Tibial nerve (tissue), 4 donors: ENCODE measurements around the gene EMC9. TPM values are rescaled to one million over a fixed set of nuclear protein-coding genes. Genes with fewer than 3 reads are reported as not detected.

Experiments
- DNase-seq, 2 donors: peaks; one replicate each; pipeline ENCODE4 v3.0.0-alpha.2; 2019; ENCODE audit warnings: low spot score in 2 of 2
- H3K27ac ChIP-seq, 4 donors: fragments of 200-600 bp; sonication (generic) in 3 of 4; one replicate each; pipeline ENCODE4 v1.5.1; 2017 to 2019; ENCODE audit warnings: mild to moderate bottlenecking in 1 of 4
- H3K27me3 ChIP-seq, 2 donors: fragments of 200-600 bp; sonication (generic) in 1 of 2; one replicate each; pipeline versions ENCODE4 v1.5.1 to v1.6.0; 2017 to 2019
- H3K36me3 ChIP-seq, 3 donors: fragments of 200-600 bp; sonication (generic); one replicate each; pipeline ENCODE4 v1.5.1; 2018 to 2019
- H3K4me1 ChIP-seq, 4 donors: fragments of 200-600 bp; sonication (generic) in 3 of 4; one replicate each; pipeline ENCODE4 v1.5.1; 2017 to 2019
- H3K4me3 ChIP-seq, 4 donors: fragments of 200-600 bp; sonication (generic) in 3 of 4; one replicate each; pipeline ENCODE4 v1.5.1; 2017 to 2019; ENCODE audit warnings: mild to moderate bottlenecking in 1 of 4, moderate library complexity in 1 of 4
- H3K9me3 ChIP-seq, 4 donors: fragments of 200-600 bp; sonication (generic) in 3 of 4; one replicate each; pipeline ENCODE4 v1.5.1; 2017 to 2019
- CTCF ChIP-seq, 5 experiments: fragments of 200-600 bp in 3 of 5; fragments of 450-650 bp in 2 of 5; sonication (generic) in 3 of 5; IDR thresholded peaks; one replicate each; pipeline ENCODE4 v1.5.1; 2016 to 2019; ENCODE audit warnings: antibody characterized with exemption in 5 of 5, mild to moderate bottlenecking in 3 of 5, moderate library complexity in 2 of 5
- EP300 ChIP-seq, 2 donors: sonication (generic); formaldehyde crosslinking; IDR thresholded peaks; one replicate each; pipeline ENCODE4 v1.6.1; 2017; ENCODE audit warnings: antibody characterized with exemption in 2 of 2, mild to moderate bottlenecking in 1 of 2
- POLR2A ChIP-seq, 2 donors: fragments of 450-650 bp; IDR thresholded peaks; one replicate each; pipeline ENCODE4 v1.6.1; 2017; ENCODE audit warnings: antibody characterized with exemption in 2 of 2, mild to moderate bottlenecking in 2 of 2, moderate library complexity in 2 of 2
- WGBS, 2 donors: methylation state at CpG; one replicate each; pipeline ENCODE4 v1.1.5; 2018; 5-methylcytosine and 5-hydroxymethylcytosine counted together
- total RNA-seq, 4 donors: library from RNA; depleted of rRNA; stranded (reverse); fragments of >200 nt; gene quantifications; one replicate each; pipeline ENCODE4 v1.1.0, GENCODE V29; 2016

The EMC9 gene
- total RNA-seq, 4 donors from 2014 or later, result 9.2 to 22.7 (median 14.4) TPM

- H3K27me3 ChIP-seq, result no peaks in the 10 kb centered on the region
- no peak overlapping the region for H3K27ac ChIP-seq
- DNase-seq, result no peak
- whole genome bisulfite sequencing, 2 donors, result 89 to 90% methylated on average over 9 of the region's 9 CpGs
- H3K4me1 ChIP-seq, result peaks cover 4 to 32% (median 18%) of the 10 kb centered on the region in 4 donors
- H3K36me3 ChIP-seq, result peaks cover 5 to 69% (median 27%) of the 10 kb centered on the region in 3 donors
- H3K9me3 ChIP-seq, result no peaks in the 10 kb centered on the region
- no peak overlapping the region for H3K4me3 ChIP-seq
- TF ChIP-seq CTCF (IDR thresholded peaks at IDR 0.05), result no peak
- no peak for TF ChIP-seq POLR2A (IDR thresholded peaks at IDR 0.05)
- TF ChIP-seq EP300 (IDR thresholded peaks at IDR 0.05), result no peak
Measured at GRCh38 chr14:24150061-24150460, 8.7 kb upstream of the EMC9 start.

- no peak overlapping the region for H3K27ac ChIP-seq
- peaks cover 5 to 63% (median 22%) of the 10 kb centered on the region in 3 donors for H3K36me3 ChIP-seq
- no peak overlapping the region for H3K4me3 ChIP-seq
- TF ChIP-seq CTCF (IDR thresholded peaks at IDR 0.05), result no peak
- no peak for TF ChIP-seq EP300 (IDR thresholded peaks at IDR 0.05)
- TF ChIP-seq POLR2A (IDR thresholded peaks at IDR 0.05), result no peak
- peaks cover 4 to 38% (median 19%) of the 10 kb centered on the region in 4 donors for H3K4me1 ChIP-seq
- 94 to 96% methylated on average over 3 of the region's 3 CpGs for WGBS, 2 donors
- no peaks in the 10 kb centered on the region for H3K27me3 ChIP-seq
- no peak for DNase-seq
- H3K9me3 ChIP-seq, result no peaks in the 10 kb centered on the region
Measured at GRCh38 chr14:24149302-24149969, 8.0 kb upstream of the EMC9 start.

GRCh38 chr14:24147761-24148428 lies 6.5 kb upstream of the EMC9 start:
- no peak for DNase-seq
- H3K9me3 ChIP-seq, result no peaks in the 10 kb centered on the region
- H3K36me3 ChIP-seq, result peaks cover 5 to 53% (median 20%) of the 10 kb centered on the region in 3 donors
- TF ChIP-seq EP300 (IDR thresholded peaks at IDR 0.05) (no peak), CTCF (IDR thresholded peaks at IDR 0.05) (no peak), POLR2A (IDR thresholded peaks at IDR 0.05) (no peak)
- WGBS, 2 donors, result 4 to 5% methylated on average over 21 to 22 of the region's 29 CpGs
- peaks cover 4 to 51% (median 19%) of the 10 kb centered on the region in 4 donors for H3K4me1 ChIP-seq
- H3K27ac ChIP-seq, result peak overlapping the region; percentile 85 to 97 (median 92)
- H3K4me3 ChIP-seq, result peak overlapping the region; percentile 82 to 98 (median 96)
- no peaks in the 10 kb centered on the region for H3K27me3 ChIP-seq

GRCh38 chr14:24146978-24147760 lies 5.8 kb upstream of the EMC9 start, which contains the start of gene RNF31:
TSS of gene RNF31 (plus strand) at chr14:24147498. CDS start at chr14:24147699, 201 bp downstream.
- no peaks in the 10 kb centered on the region for H3K27me3 ChIP-seq
- peak within 1 kb of the TSS; percentile 82 to 98 (median 96) for H3K4me3 ChIP-seq
- H3K9me3 ChIP-seq, result no peaks in the 10 kb centered on the region
- DNase-seq, result peak; percentile 97 to 98
- TF ChIP-seq EP300 (IDR thresholded peaks at IDR 0.05), result peak; percentile 29 to 88
- peak in 1 of 5 experiments; percentile 15 for TF ChIP-seq CTCF (IDR thresholded peaks at IDR 0.05)
- TF ChIP-seq POLR2A (IDR thresholded peaks at IDR 0.05), result peak; percentile 21 to 75
- H3K36me3 ChIP-seq, result peaks cover 5 to 46% (median 15%) of the 10 kb centered on the region in 3 donors
- peak within 1 kb of the TSS; percentile 85 to 97 (median 92) for H3K27ac ChIP-seq
- H3K4me1 ChIP-seq, result peaks cover 4 to 59% (median 21%) of the 10 kb centered on the region in 4 donors
- WGBS, 2 donors, result 0% methylated on average over 33 to 40 of the region's 57 CpGs
